Ascending aorta (tissue), 2 donors: ENCODE data around the gene RASGRF1. TPM values are rescaled to one million over a fixed set of nuclear protein-coding genes. Genes with fewer than 3 reads are reported as not detected.

Experiments
- DNase-seq, 2 donors: peaks; one replicate each; pipeline ENCODE4 v3.0.0-alpha.2; 2019; ENCODE audit warnings: low spot score in 2 of 2
- H3K27ac ChIP-seq, 2 donors: fragments of 200-600 bp; sonication (generic); one replicate each; pipeline ENCODE4 v1.5.1; 2016 to 2017; ENCODE audit warnings: mild to moderate bottlenecking in 1 of 2
- H3K27me3 ChIP-seq: fragments of 200-600 bp; sonication (generic); one replicate; pipeline ENCODE4 v1.5.1; 2017
- H3K36me3 ChIP-seq, 2 donors: fragments of 200-600 bp; sonication (generic); one replicate each; pipeline ENCODE4 v1.5.1; 2016
- H3K4me1 ChIP-seq, 2 donors: fragments of 200-600 bp; sonication (generic); one replicate each; pipeline ENCODE4 v1.5.1; 2016 to 2017; ENCODE audit warnings: mild to moderate bottlenecking in 1 of 2
- H3K4me3 ChIP-seq, 2 donors: fragments of 200-600 bp; sonication (generic); one replicate each; pipeline ENCODE4 v1.5.1; 2016 to 2017; ENCODE audit warnings: mild to moderate bottlenecking in 1 of 2
- H3K9me3 ChIP-seq, 2 donors: fragments of 200-600 bp; sonication (generic); one replicate each; pipeline ENCODE4 v1.5.1; 2016
- CTCF ChIP-seq, 3 experiments: fragments of 200-600 bp in 2 of 3; fragments of 450-650 bp in 1 of 3; sonication (generic) in 2 of 3; IDR thresholded peaks; one replicate each; pipeline ENCODE4 v1.5.1; 2016 to 2019; ENCODE audit warnings: antibody characterized with exemption in 3 of 3, mild to moderate bottlenecking in 1 of 3, moderate library complexity in 1 of 3
- intact Hi-C: fragments of 100-400 bp; cut with DNase I; formaldehyde crosslinking; loops from one replicate; pipeline ENCODE4 v1.15.1; 2023
- total RNA-seq: library from RNA; depleted of rRNA; stranded (reverse); fragments of >200 nt; gene quantifications from one replicate; pipeline ENCODE4 v1.1.0, GENCODE V29; 2016

Gene RASGRF1
- total RNA-seq, 1 donor from 2014 or later: not detected

DNA sequence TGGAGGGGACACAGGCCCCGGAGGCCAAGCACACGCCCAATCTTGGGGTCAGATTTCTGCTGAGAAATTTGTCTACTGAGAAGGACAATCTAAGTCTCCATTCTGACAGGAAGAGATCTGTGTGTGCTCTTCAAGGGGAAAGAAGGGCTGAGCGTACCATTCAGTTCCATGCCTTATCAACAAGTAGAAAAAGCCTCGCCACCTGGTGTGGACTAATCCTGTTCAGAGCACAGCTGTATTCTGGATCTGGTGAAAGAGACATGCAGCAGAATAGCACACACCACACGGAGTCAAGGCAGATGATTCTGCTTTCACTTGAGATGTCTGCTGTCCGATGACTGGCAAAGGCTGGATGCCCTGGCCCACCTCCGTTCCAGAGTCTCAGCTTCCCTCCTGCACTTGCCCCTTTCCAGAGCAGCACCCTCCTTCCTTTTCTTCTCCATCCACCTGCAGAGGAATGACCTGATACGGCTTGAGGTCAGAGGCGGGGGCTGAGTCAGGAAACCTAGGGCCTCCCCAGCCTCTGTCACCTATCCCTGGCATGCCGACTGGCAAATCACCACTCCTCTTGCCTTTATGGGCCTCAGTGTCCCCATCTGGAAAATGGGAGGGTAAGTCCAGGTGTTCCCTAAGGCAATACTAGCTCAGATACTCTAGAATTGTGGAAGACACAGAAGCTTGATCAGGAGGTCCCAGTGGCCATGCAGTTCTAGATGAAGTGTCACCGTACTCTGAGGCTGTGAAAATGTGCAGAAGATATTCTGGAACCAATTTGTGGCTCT, 108.9 kb downstream of the RASGRF1 start:
- no peak for TF ChIP-seq CTCF (IDR thresholded peaks at IDR 0.05)
- Histone ChIP-seq H3K4me3 (no peak overlapping the region), H3K36me3 (no peaks in the 10 kb centered on the region), H3K4me1 (no peaks in the 10 kb centered on the region), H3K27me3 (no peaks in the 10 kb centered on the region), H3K27ac (no peak overlapping the region), H3K9me3 (no peaks in the 10 kb centered on the region)
- intact Hi-C loops: loop anchor here (10.0 kb wide), 1 partner anchor 227 kb away; no protein-coding TSS in a partner anchor
- DNase-seq: no peak

DNA sequence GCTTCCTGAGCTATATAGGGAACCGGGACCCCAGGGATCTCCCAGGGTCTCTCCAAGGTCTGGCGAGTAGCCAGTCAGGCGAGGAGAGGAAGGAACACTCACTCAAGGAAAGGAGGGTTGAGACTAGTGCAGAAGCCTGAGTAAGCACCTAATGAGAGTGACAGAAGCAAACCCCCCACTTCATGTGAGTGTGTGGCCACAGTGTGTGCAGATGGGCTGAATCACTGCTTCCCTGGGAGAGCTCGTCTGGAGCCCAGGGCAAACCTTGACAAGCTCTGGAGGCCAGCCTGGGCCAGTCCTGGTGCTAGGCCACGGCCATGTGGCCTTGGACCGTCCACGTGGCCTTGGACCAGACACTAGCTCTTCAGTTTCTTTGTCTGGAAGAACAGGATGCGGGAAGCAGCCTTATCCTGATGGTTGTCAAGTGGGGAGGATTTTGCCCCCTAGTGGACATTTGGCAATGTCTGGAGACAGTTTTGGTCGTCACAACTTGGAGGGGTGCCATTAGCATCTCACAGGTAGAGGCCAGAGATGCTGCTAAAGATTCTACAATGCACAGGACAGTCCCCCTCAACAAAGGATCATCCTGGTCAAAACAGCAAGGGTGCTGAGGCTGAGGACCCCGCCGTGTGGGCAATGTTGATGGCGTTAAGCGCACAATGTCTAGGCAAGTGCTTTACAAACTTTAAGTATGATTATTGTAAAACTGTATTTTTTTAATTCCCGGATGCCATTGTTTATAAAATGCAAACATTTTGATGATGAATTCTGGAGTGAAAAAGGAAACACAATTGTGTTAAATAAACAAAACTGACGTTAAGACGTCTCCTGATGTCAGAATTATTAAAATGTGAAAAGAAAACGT, 110.9 kb downstream of the RASGRF1 start:
- TF ChIP-seq CTCF (IDR thresholded peaks at IDR 0.05): peak in 2 of 3 experiments; percentile 44 to 63
- Histone ChIP-seq H3K27me3 (no peaks in the 10 kb centered on the region), H3K27ac (no peak overlapping the region), H3K4me1 (no peaks in the 10 kb centered on the region), H3K9me3 (no peaks in the 10 kb centered on the region), H3K4me3 (no peak overlapping the region), H3K36me3 (no peaks in the 10 kb centered on the region)
- intact Hi-C loops: loop anchor here (2.0 to 10.0 kb wide), 2 partner anchors 65 to 225 kb away; no protein-coding TSS in a partner anchor
- peak in 1 of 2 donors; percentile 73 for DNase-seq

DNA sequence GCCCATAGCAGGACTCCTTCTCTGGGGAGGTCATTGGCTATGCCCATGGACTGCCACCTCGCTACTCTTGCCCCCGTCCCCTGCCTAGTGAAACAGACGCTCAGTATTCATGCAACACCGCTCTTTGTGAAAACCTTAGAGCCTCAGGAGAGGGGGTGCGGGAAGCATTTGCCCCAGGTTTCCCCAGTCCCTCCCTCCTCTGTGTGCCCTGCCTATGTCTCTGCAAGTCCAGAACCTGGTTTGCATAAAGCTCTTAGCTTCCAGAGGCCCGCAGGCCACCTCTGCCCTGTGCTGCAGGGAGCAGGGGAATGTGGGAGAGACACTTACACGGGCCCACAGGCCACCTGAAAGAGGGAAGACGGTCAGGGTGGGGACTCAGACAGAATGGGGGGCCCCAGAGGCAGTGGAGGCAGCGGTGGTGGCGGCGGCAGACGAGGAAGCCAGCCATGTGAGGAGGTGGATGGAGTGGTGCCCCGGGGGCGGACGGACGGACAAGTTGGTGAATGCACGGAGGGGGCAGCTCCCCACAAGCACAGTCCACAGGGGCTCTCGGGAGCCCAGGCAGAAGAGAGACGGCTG, 111.9 kb downstream of the RASGRF1 start:
- intact Hi-C loops: loop anchor here (2.0 kb wide), 1 partner anchor 64 kb away; no protein-coding TSS in a partner anchor
- TF ChIP-seq CTCF (IDR thresholded peaks at IDR 0.05): no peak

GRCh38 chr15:78977591-78978347, 112.8 kb downstream of the RASGRF1 start:
- Histone ChIP-seq H3K36me3 (no peaks in the 10 kb centered on the region), H3K4me3 (no peak overlapping the region), H3K4me1 (no peaks in the 10 kb centered on the region), H3K27me3 (no peaks in the 10 kb centered on the region), H3K9me3 (no peaks in the 10 kb centered on the region), H3K27ac (no peak overlapping the region)
- no peak for DNase-seq
- no peak for TF ChIP-seq CTCF (IDR thresholded peaks at IDR 0.05)
- intact Hi-C loops: loop anchor here (2.0 kb wide), 1 partner anchor 63 kb away; no protein-coding TSS in a partner anchor

More for the DNA sequence above, 111.9 kb downstream of the RASGRF1 start:
- Histone ChIP-seq H3K4me3 (no peak overlapping the region), H3K27me3 (no peaks in the 10 kb centered on the region), H3K27ac (no peak overlapping the region), H3K4me1 (no peaks in the 10 kb centered on the region), H3K36me3 (no peaks in the 10 kb centered on the region), H3K9me3 (no peaks in the 10 kb centered on the region)
- no peak for DNase-seq

- TF ChIP-seq CTCF (IDR thresholded peaks at IDR 0.05): no peak
- no peak overlapping the region for H3K27ac ChIP-seq
- no peaks in the 10 kb centered on the region for H3K4me1 ChIP-seq
- no peak for DNase-seq
- no peak overlapping the region for H3K4me3 ChIP-seq
- no peaks in the 10 kb centered on the region for H3K27me3 ChIP-seq
- H3K9me3 ChIP-seq: no peaks in the 10 kb centered on the region
- intact Hi-C loops: no loop called here
- H3K36me3 ChIP-seq: no peaks in the 10 kb centered on the region
Observed at GRCh38 chr15:78977091-78977571, 113.4 kb downstream of the RASGRF1 start.
